Mesodermal cell (in vitro differentiated cells): ENCODE measurements around the gene HAT1.

ENCODE experiments used
- H3K27ac ChIP-seq: 2 replicates; pipeline ENCODE4 v1.7.0; 2013; ENCODE audit warnings: mild to moderate bottlenecking, low read depth, low read length, moderate library complexity; ENCODE audit not compliant: severe bottlenecking
- H3K36me3 ChIP-seq: 2 replicates; pipeline ENCODE4 v1.7.1; 2013; ENCODE audit warnings: mild to moderate bottlenecking, low read length, moderate library complexity; ENCODE audit not compliant: control insufficient read depth, insufficient read depth
- H3K4me1 ChIP-seq: one replicate; pipeline ENCODE4 v1.7.1; 2013; ENCODE audit warnings: mild to moderate bottlenecking, low read length; ENCODE audit not compliant: insufficient read depth, control insufficient read depth, poor library complexity, severe bottlenecking
- H3K4me3 ChIP-seq: 2 replicates; pipeline ENCODE4 v1.7.0; 2013; ENCODE audit warnings: low read length, control low read depth, mild to moderate bottlenecking; ENCODE audit not compliant: insufficient read depth, poor library complexity, severe bottlenecking; ENCODE audit errors: extremely low read depth
- H3K9me3 ChIP-seq: 2 replicates; pipeline ENCODE4 v1.7.1; 2013; ENCODE audit warnings: mild to moderate bottlenecking, low read length, moderate library complexity; ENCODE audit not compliant: control insufficient read depth
- WGBS, 2 experiments: methylation state at CpG; one replicate each; pipeline ENCODE4 v1.1.5; 2013; ENCODE audit warnings: missing lambda C conversion rate in 2 of 2; ENCODE audit not compliant: insufficient coverage in 2 of 2; 5-methylcytosine and 5-hydroxymethylcytosine counted together

The HAT1 gene

GRCh38 chr2:172031536-172031935 lies 109.3 kb downstream of the HAT1 start:
- H3K9me3 ChIP-seq = no peaks in the 10 kb centered on the region
- no peaks in the 10 kb centered on the region for H3K4me1 ChIP-seq
- no peaks in the 10 kb centered on the region for H3K36me3 ChIP-seq
- WGBS, 2 experiments = 96 to 98% methylated on average over 4 of the region's 4 CpGs
- H3K27ac ChIP-seq = no peak overlapping the region
- no peak overlapping the region for H3K4me3 ChIP-seq
